ENCODE data around the gene ATAD3A.
"Not testable (repeated sequence)": the region's sequence is repeated elsewhere in the genome, so short reads cannot be mapped to it uniquely, and the experiment has no call there.

DNA sequence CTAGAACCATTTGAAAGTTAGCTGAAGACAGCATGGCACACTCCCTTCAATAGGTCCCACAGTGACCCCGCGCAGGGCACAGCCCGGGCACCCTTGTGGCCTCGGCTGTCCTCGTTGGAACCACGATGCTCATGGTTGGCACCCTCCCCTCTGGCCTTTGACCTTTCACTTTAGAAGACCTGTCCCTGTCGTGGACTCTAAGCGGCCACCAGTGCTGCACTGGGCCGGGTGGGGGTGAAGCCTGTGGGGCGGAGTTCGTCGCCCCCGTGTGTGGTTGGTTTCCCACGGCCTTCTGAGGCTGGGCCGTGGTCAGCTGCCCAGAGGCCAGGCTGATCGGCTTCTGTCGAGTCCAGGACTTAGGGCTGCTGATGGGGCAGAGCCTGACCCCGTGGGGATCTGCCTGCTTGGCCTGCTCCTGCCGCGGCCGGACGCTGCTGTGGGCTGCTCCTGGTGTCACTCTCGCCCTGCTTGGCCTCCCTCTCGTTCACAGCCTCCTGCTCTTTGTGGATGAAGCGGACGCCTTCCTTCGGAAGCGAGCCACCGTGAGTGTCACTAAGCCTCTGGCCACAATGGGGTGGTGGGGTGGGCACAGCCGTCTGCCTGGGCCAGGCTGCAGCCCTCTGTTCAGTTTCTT, 12.9 kb downstream of the ATAD3A start:
- TF ChIP-seq, protein P1, sequence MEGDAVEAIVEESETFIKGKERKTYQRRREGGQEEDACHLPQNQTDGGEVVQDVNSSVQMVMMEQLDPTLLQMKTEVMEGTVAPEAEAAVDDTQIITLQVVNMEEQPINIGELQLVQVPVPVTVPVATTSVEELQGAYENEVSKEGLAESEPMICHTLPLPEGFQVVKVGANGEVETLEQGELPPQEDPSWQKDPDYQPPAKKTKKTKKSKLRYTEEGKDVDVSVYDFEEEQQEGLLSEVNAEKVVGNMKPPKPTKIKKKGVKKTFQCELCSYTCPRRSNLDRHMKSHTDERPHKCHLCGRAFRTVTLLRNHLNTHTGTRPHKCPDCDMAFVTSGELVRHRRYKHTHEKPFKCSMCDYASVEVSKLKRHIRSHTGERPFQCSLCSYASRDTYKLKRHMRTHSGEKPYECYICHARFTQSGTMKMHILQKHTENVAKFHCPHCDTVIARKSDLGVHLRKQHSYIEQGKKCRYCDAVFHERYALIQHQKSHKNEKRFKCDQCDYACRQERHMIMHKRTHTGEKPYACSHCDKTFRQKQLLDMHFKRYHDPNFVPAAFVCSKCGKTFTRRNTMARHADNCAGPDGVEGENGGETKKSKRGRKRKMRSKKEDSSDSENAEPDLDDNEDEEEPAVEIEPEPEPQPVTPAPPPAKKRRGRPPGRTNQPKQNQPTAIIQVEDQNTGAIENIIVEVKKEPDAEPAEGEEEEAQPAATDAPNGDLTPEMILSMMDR (IDR thresholded peaks at IDR 0.05; ENCODE audit: insufficient read depth, low read length, poor library complexity, severe bottlenecking), result not testable (repeated sequence)
- TF ChIP-seq EZH2phosphoT487 (conservative IDR thresholded peaks at IDR 0.05; ENCODE audit: low read length), result not testable (repeated sequence)

All from SU-DHL-6 (cell line).